ENCODE data around the gene LRRC61.

Gene LRRC61

GRCh38 chr7:150382123-150382843, 59.1 kb downstream of the LRRC61 start:
- ATAC-seq, result no peak
- TF ChIP-seq ZNF70 (CRISPR knock-in tag; IDR thresholded peaks at IDR 0.05) (no peak), ZNF565 (CRISPR knock-in tag; conservative IDR thresholded peaks at IDR 0.05; ENCODE audit: low read depth) (no peak), ZFP30 (CRISPR knock-in tag; IDR thresholded peaks at IDR 0.05) (no peak), ESRRG (CRISPR knock-in tag; IDR thresholded peaks at IDR 0.05) (no peak), CSDC2 (CRISPR knock-in tag; IDR thresholded peaks at IDR 0.05) (no peak), TOX (CRISPR knock-in tag; IDR thresholded peaks at IDR 0.05; ENCODE audit: borderline replicate concordance) (no peak), ZFP3 (CRISPR knock-in tag; IDR thresholded peaks at IDR 0.05) (no peak), SNAI2 (CRISPR knock-in tag; IDR thresholded peaks at IDR 0.05) (no peak), PPARA (CRISPR knock-in tag; IDR thresholded peaks at IDR 0.05; ENCODE audit: borderline replicate concordance) (no peak), ZC3H10 (CRISPR knock-in tag; IDR thresholded peaks at IDR 0.05) (no peak), BACH2 (CRISPR knock-in tag; IDR thresholded peaks at IDR 0.05; ENCODE audit: borderline replicate concordance) (no peak), GLIS3 (CRISPR knock-in tag; IDR thresholded peaks at IDR 0.05) (no peak), CSRNP3 (CRISPR knock-in tag; IDR thresholded peaks at IDR 0.05) (no peak), TSHZ2 (CRISPR knock-in tag; IDR thresholded peaks at IDR 0.05) (no peak), TCF4 (CRISPR knock-in tag; IDR thresholded peaks at IDR 0.05; ENCODE audit: borderline replicate concordance) (no peak), ZNF8 (CRISPR knock-in tag; IDR thresholded peaks at IDR 0.05) (no peak), ARNTL (CRISPR knock-in tag; IDR thresholded peaks at IDR 0.05; ENCODE audit: borderline replicate concordance, low read depth) (no peak), ISL1 (CRISPR knock-in tag; IDR thresholded peaks at IDR 0.05) (no peak), PATZ1 (CRISPR knock-in tag; IDR thresholded peaks at IDR 0.05; ENCODE audit: borderline replicate concordance) (no peak)
- TF ChIP-seq, protein P1, sequence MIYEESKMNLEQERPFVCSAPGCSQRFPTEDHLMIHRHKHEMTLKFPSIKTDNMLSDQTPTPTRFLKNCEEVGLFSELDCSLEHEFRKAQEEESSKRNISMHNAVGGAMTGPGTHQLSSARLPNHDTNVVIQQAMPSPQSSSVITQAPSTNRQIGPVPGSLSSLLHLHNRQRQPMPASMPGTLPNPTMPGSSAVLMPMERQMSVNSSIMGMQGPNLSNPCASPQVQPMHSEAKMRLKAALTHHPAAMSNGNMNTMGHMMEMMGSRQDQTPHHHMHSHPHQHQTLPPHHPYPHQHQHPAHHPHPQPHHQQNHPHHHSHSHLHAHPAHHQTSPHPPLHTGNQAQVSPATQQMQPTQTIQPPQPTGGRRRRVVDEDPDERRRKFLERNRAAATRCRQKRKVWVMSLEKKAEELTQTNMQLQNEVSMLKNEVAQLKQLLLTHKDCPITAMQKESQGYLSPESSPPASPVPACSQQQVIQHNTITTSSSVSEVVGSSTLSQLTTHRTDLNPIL (CRISPR knock-in tag; IDR thresholded peaks at IDR 0.05; ENCODE audit: low read depth), result no peak

- TF ChIP-seq TCF4 (CRISPR knock-in tag; IDR thresholded peaks at IDR 0.05; ENCODE audit: borderline replicate concordance) (0 out of 2 replicates have a peak, but pooled peaks have one; percentile 17), ZC3H10 (CRISPR knock-in tag; IDR thresholded peaks at IDR 0.05) (no peak), ESRRG (CRISPR knock-in tag; IDR thresholded peaks at IDR 0.05) (no peak)
- ATAC-seq, result no peak
Observed at GRCh38 chr7:150382844-150383225, 59.7 kb downstream of the LRRC61 start.

- TF ChIP-seq CSDC2 (CRISPR knock-in tag; IDR thresholded peaks at IDR 0.05) (no peak), BACH2 (CRISPR knock-in tag; IDR thresholded peaks at IDR 0.05; ENCODE audit: borderline replicate concordance) (no peak), RARB (CRISPR knock-in tag; IDR thresholded peaks at IDR 0.05) (no peak), CSRNP3 (CRISPR knock-in tag; IDR thresholded peaks at IDR 0.05) (no peak), PATZ1 (CRISPR knock-in tag; IDR thresholded peaks at IDR 0.05; ENCODE audit: borderline replicate concordance) (no peak), OSR1 (CRISPR knock-in tag; IDR thresholded peaks at IDR 0.05) (no peak)
- ATAC-seq, result no peak
Observed at GRCh38 chr7:150383710-150384397, 60.7 kb downstream of the LRRC61 start.
